SK-N-SH (cell line): ENCODE measurements around the gene CD83. TPM values are rescaled to one million over a fixed set of nuclear protein-coding genes. Genes with fewer than 3 reads are reported as not detected.

Experiments
- CTCF ChIA-PET: fragments of 300-600, 350-600 bp; formaldehyde crosslinking; extraction: SDS; loops from one replicate; lab custom pipeline; 2021; lab: Yijun Ruan, JAX
- POLR2A ChIA-PET: fragments of 350-600 bp; sonication (Branson Sonifier 250); formaldehyde crosslinking; extraction: SDS; loops from one replicate; lab custom pipeline; 2020; ENCODE audit warnings: antibody characterized with exemption, inconsistent platforms; lab: Yijun Ruan, JAX
- DNase-seq: peaks from one replicate; pipeline ENCODE4 v3.0.0; 2012
- H2AFZ ChIP-seq: fragments of 200-600 bp; sonication (generic); 2 replicates; pipeline ENCODE4 v1.8.1; 2016; ENCODE audit warnings: antibody characterized with exemption, mild to moderate bottlenecking, low read depth
- H3F3A ChIP-seq: fragments of 200-600 bp; sonication (generic); replicated peaks from 2 replicates; pipeline ENCODE3; 2016; ENCODE audit warnings: antibody characterized with exemption, mild to moderate bottlenecking; ENCODE audit not compliant: insufficient read depth
- H3K27ac ChIP-seq, 2 experiments: fragments of 200-500 bp in 1 of 2; fragments of 200-600 bp in 1 of 2; sonication (Bioruptor generic) in 1 of 2; sonication (generic), shearing (Covaris generic) in 1 of 2; 2 replicates each; pipeline versions ENCODE4 v1.5.1 to v1.6.1; 2014 to 2016; ENCODE audit warnings: low read depth in 2 of 2, inconsistent platforms in 1 of 2, low read length in 1 of 2, mild to moderate bottlenecking in 1 of 2, mixed read lengths in 1 of 2
- H3K27me3 ChIP-seq: fragments of 200-600 bp; sonication (generic), shearing (Covaris generic); 2 replicates; pipeline ENCODE4 v1.6.1; 2016; ENCODE audit warnings: mixed run types; ENCODE audit not compliant: insufficient read depth
- H3K36me3 ChIP-seq, 2 experiments: fragments of 200-500 bp in 1 of 2; fragments of 200-600 bp in 1 of 2; sonication (Bioruptor generic) in 1 of 2; sonication (generic) in 1 of 2; replicated peaks in 1 of 2; 2 replicates each; pipeline versions ENCODE3 to v1.5.1; 2014 to 2016; ENCODE audit warnings: low read length in 1 of 2, mild to moderate bottlenecking in 1 of 2; ENCODE audit not compliant: insufficient read depth in 2 of 2, control insufficient read depth in 1 of 2
- H3K4me1 ChIP-seq, 2 experiments: fragments of 200-500 bp in 1 of 2; fragments of 200-600 bp in 1 of 2; sonication (Bioruptor generic) in 1 of 2; sonication (generic), shearing (Covaris generic) in 1 of 2; 2 replicates each; pipeline versions ENCODE4 v1.5.1 to v1.6.1; 2014 to 2016; ENCODE audit warnings: low read depth in 1 of 2, low read length in 1 of 2, mixed run types in 1 of 2; ENCODE audit not compliant: insufficient read depth in 2 of 2, control insufficient read depth in 1 of 2
- H3K4me2 ChIP-seq: fragments of 200-600 bp; sonication (generic), shearing (Covaris generic); 2 replicates; pipeline ENCODE4 v1.6.1; 2017; ENCODE audit warnings: mixed run types
- H3K4me3 ChIP-seq, 2 experiments: fragments of 200-500 bp in 1 of 2; fragments of 200-600 bp in 1 of 2; sonication (Bioruptor generic) in 1 of 2; sonication (generic), shearing (Covaris generic) in 1 of 2; 2 replicates each; pipeline versions ENCODE4 v1.5.1 to v1.8.1; 2014 to 2016; ENCODE audit warnings: low read depth in 2 of 2, inconsistent platforms in 1 of 2, low read length in 1 of 2, mild to moderate bottlenecking in 1 of 2, mixed read lengths in 1 of 2, moderate library complexity in 1 of 2
- H3K79me2 ChIP-seq: fragments of 200-600 bp; sonication (generic); 2 replicates; pipeline ENCODE4 v1.8.1; 2017; ENCODE audit warnings: mild to moderate bottlenecking; ENCODE audit not compliant: insufficient read depth
- H3K9ac ChIP-seq: fragments of 200-600 bp; sonication (generic); 2 replicates; pipeline ENCODE4 v1.6.1; 2017; ENCODE audit warnings: mixed run types
- H3K9me2 ChIP-seq: fragments of 200-600 bp; sonication (generic); 2 replicates; pipeline ENCODE4 v1.6.1; 2017; ENCODE audit warnings: mixed run types
- H3K9me3 ChIP-seq: fragments of 200-600 bp; sonication (generic); 2 replicates; pipeline ENCODE4 v1.6.1; 2017; ENCODE audit warnings: mixed run types, mild to moderate bottlenecking, moderate library complexity
- H4K20me1 ChIP-seq: fragments of 200-600 bp; sonication (generic); 2 replicates; pipeline ENCODE4 v1.6.1; 2017; ENCODE audit warnings: mild to moderate bottlenecking, mixed run types; ENCODE audit not compliant: insufficient read depth
- CHD2 ChIP-seq: fragments of 150-350 bp; IDR thresholded peaks from 2 replicates; pipeline ENCODE4 v1.6.1; 2018; ENCODE audit warnings: low read length; ENCODE audit not compliant: partially characterized antibody
- EP300 ChIP-seq, 2 experiments: IDR thresholded peaks; 2 replicates each; pipeline versions ENCODE4 v1.4.0 to v1.6.1; 2012; ENCODE audit warnings: borderline replicate concordance in 1 of 2, low read depth in 1 of 2, low read length in 1 of 2
- EZH2phosphoT487 ChIP-seq: fragments of 200-600 bp; sonication (generic); IDR thresholded peaks from 2 replicates; pipeline ENCODE4 v1.6.1; 2017; ENCODE audit warnings: low read depth, mixed run types, mild to moderate bottlenecking, antibody characterized with exemption, moderate library complexity, borderline replicate concordance
- FOXJ3 ChIP-seq: sonication (generic); formaldehyde crosslinking; IDR thresholded peaks from 2 replicates; pipeline ENCODE4 v1.5.1; 2020; ENCODE audit warnings: mild to moderate bottlenecking, missing genetic modification reagents
- FOXM1 ChIP-seq: IDR thresholded peaks from 2 replicates; pipeline ENCODE4 v1.4.0; 2012; ENCODE audit warnings: low read depth, mild to moderate bottlenecking
- GATA2 ChIP-seq: sonication (generic); formaldehyde crosslinking; IDR thresholded peaks from 2 replicates; pipeline ENCODE4 v1.5.0; 2020; ENCODE audit warnings: mild to moderate bottlenecking, missing genetic modification reagents
- JUND ChIP-seq: IDR thresholded peaks from 2 replicates; pipeline ENCODE4 v1.4.0; 2012
- MEF2A ChIP-seq: IDR thresholded peaks from 2 replicates; pipeline ENCODE4 v1.4.0; 2012; ENCODE audit warnings: low read depth, borderline replicate concordance
- MXI1 ChIP-seq: IDR thresholded peaks from 2 replicates; pipeline ENCODE4 v1.6.1; 2012; ENCODE audit warnings: mild to moderate bottlenecking, low read depth, low read length, improper control_type of control experiment
- NFIC ChIP-seq: IDR thresholded peaks from 2 replicates; pipeline ENCODE4 v1.4.0; 2012; ENCODE audit warnings: borderline replicate concordance
- POLR2AphosphoS5 ChIP-seq: IDR thresholded peaks from 2 replicates; pipeline ENCODE4 v1.6.1; 2012; ENCODE audit warnings: low read depth, low read length
- RCOR1 ChIP-seq: fragments of 150-350 bp; IDR thresholded peaks from 2 replicates; pipeline ENCODE4 v1.6.1; 2017; ENCODE audit warnings: antibody characterized with exemption, low read length
- REST ChIP-seq: IDR thresholded peaks from 2 replicates; pipeline ENCODE4 v1.6.1; 2012; ENCODE audit warnings: mild to moderate bottlenecking, low read depth, low read length, moderate library complexity
- RFX5 ChIP-seq: IDR thresholded peaks from 2 replicates; pipeline ENCODE4 v1.6.1; 2012; ENCODE audit warnings: mild to moderate bottlenecking, improper control_type of control experiment, low read length
- RXRA ChIP-seq: IDR thresholded peaks from 2 replicates; pipeline ENCODE4 v1.4.0; 2012; ENCODE audit warnings: low read depth, mild to moderate bottlenecking, borderline replicate concordance
- SIN3A ChIP-seq: IDR thresholded peaks from 2 replicates; pipeline ENCODE4 v1.6.1; 2012; ENCODE audit warnings: low read depth, mild to moderate bottlenecking, low read length, moderate library complexity, borderline replicate concordance
- SMC3 ChIP-seq: IDR thresholded peaks from 2 replicates; pipeline ENCODE4 v1.6.1; 2012; ENCODE audit warnings: low read depth, low read length, improper control_type of control experiment
- TCF12 ChIP-seq: IDR thresholded peaks from 2 replicates; pipeline ENCODE4 v1.4.0; 2012
- WGBS: methylation state at CpG from one replicate; pipeline ENCODE4 v1.1.6; 2017; ENCODE audit warnings: low lambda C conversion rate; 5-methylcytosine and 5-hydroxymethylcytosine counted together
- polyA plus RNA-seq, 3 experiments: library from polyadenylated mRNA; depleted of rRNA; stranded (reverse); fragments of >200 nt; gene quantifications; 2 replicates each; pipeline ENCODE4 v1.2.3, GENCODE V29; 2012

CD83 gene
- polyA plus RNA-seq, 1 of the 3 experiments (the other 2 are of a cell fraction), result 2.0 TPM

GRCh38 chr6:14151773-14152172 lies 34.2 kb downstream of the CD83 start:
- CTCF ChIA-PET, result interaction anchor here (1.0 kb wide), 1 partner anchor 243 kb away, joined by 5 read pairs; no protein-coding TSS in a partner anchor
- Histone ChIP-seq H2AFZ (no peak overlapping the region), H3K36me3 (no peaks in the 10 kb centered on the region), H3K4me2 (no peak overlapping the region), H3K9me2 (no peaks in the 10 kb centered on the region), H3K4me1 (no peaks in the 10 kb centered on the region), H4K20me1 (no peaks in the 10 kb centered on the region), H3K4me3 (no peak overlapping the region), H3K27ac (no peak overlapping the region), H3K9me3 (no peaks in the 10 kb centered on the region), H3K79me2 (no peaks in the 10 kb centered on the region), H3F3A (no peaks in the 10 kb centered on the region), H3K9ac (no peak overlapping the region), H3K27me3 (no peaks in the 10 kb centered on the region)
- TF ChIP-seq EZH2phosphoT487, result no peak
- no peak for TF ChIP-seq POLR2AphosphoS5
- TF ChIP-seq RFX5, result no peak
- no peak for DNase-seq
- 33% methylated on average over 1 of the region's 1 CpG for WGBS
- POLR2A ChIA-PET, result no interaction called here

- Histone ChIP-seq H3K27me3 (no peaks in the 10 kb centered on the region), H3K4me3 (no peak overlapping the region), H2AFZ (no peak overlapping the region), H3K9me3 (no peaks in the 10 kb centered on the region), H3K36me3 (no peaks in the 10 kb centered on the region), H3K4me1 (no peaks in the 10 kb centered on the region), H3K27ac (no peak overlapping the region), H3K4me2 (no peak overlapping the region), H3K9me2 (no peaks in the 10 kb centered on the region), H3F3A (no peaks in the 10 kb centered on the region), H3K9ac (no peak overlapping the region), H4K20me1 (no peaks in the 10 kb centered on the region), H3K79me2 (no peaks in the 10 kb centered on the region)
- TF ChIP-seq RFX5 (no peak), NFIC (no peak), REST (no peak), RCOR1 (no peak), FOXJ3 (no peak), EP300 (IDR thresholded peaks at IDR 0.05; ENCODE audit: borderline replicate concordance in 1 of 2, low read depth in 1 of 2, low read length in 1 of 2) (no peak), POLR2AphosphoS5 (no peak), JUND (no peak), MEF2A (no peak), SIN3A (no peak), GATA2 (CRISPR knock-in tag) (no peak), RXRA (no peak), FOXM1 (no peak), MXI1 (no peak), CHD2 (no peak), TCF12 (no peak), SMC3 (no peak)
- WGBS, result 41% methylated on average over 3 of the region's 3 CpGs
- DNase-seq, result no peak
- ChIA-PET POLR2A (no interaction called here), CTCF (interaction anchor here (0.9 to 1.2 kb wide), 4 partner anchors 10 to 229 kb away, joined by 3 to 4 read pairs (median 3); no protein-coding TSS in a partner anchor)
Observed at GRCh38 chr6:14153228-14153627, 35.7 kb downstream of the CD83 start.
